Esophagus squamous epithelium (tissue), 4 donors: ENCODE results near the gene ENTPD5.

Source experiments
- CTCF ChIP-seq, 6 experiments: fragments of 450-650 bp in 4 of 6; fragments of 200-600 bp in 2 of 6; sonication (generic) in 2 of 6; IDR thresholded peaks; one replicate each; pipeline ENCODE4 v1.5.1; 2016 to 2019; ENCODE audit warnings: antibody characterized with exemption in 6 of 6, mild to moderate bottlenecking in 4 of 6, moderate library complexity in 4 of 6
- POLR2A ChIP-seq, 4 donors: fragments of 450-650 bp; IDR thresholded peaks; one replicate each; pipeline ENCODE4 v1.6.1; 2017; ENCODE audit warnings: antibody characterized with exemption in 4 of 4, mild to moderate bottlenecking in 4 of 4, moderate library complexity in 3 of 4

DNA sequence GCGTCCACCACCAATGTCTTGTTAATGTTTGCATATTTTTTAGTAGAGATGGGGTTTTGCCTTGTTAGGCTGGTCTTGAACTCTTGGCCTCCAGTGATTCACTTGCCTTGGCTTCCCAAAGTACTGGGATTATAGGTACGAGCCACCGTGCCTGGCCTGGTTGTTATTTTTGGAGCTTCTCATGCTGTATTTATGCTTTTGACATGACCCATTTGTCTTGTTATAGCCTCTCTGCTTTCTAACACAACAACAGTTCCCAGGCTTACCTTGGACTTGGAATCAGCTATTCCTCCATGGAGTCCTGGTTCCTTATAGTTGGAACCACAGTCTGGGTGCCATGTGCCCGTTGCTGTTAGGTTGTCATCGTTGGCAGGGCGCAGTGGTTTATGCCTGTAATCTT is 102.8 kb downstream of the ENTPD5 start:
- TF ChIP-seq POLR2A (IDR thresholded peaks at IDR 0.05) (no peak), CTCF (IDR thresholded peaks at IDR 0.05) (no peak)
